ENCODE data around the gene SORL1-AS1.

Gene SORL1-AS1

DNA sequence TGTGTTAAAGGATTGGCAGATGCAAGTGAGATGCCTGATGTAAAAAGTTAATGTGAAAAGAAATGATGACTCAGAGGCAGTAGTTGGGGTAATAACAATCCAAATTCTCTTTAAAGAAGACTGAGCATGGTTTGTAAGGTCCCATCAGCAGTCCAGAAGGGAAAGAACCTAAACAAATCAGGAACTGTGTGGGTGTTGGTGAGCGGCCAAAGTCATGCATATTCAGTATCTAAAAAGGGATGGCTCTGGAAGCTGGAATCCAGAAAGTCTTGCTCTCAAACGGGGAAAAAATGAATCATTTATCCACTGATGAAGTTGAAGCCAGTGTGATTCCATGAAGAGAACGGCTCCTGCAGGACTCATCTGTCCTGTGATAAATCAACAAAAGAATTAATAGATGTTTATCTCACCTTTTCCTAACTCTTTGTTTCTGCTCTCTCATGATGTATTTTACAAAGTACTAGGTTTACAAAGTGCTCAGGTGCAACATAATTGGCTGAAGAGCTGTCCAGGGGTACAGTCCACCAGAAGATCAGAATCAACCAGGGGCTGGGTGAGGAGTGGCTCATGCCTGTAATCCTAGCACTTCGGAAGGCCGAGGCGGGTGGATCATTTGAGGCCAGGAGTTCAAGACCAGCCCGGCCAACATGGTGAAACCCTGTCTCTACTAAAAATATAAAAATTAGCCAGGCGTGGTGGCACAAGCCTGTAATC lies 20.5 kb upstream of the SORL1-AS1 start:
- H3K4ac ChIP-seq (ENCODE audit: low read depth, low read length): no peak overlapping the region
- TF ChIP-seq, protein P1, sequence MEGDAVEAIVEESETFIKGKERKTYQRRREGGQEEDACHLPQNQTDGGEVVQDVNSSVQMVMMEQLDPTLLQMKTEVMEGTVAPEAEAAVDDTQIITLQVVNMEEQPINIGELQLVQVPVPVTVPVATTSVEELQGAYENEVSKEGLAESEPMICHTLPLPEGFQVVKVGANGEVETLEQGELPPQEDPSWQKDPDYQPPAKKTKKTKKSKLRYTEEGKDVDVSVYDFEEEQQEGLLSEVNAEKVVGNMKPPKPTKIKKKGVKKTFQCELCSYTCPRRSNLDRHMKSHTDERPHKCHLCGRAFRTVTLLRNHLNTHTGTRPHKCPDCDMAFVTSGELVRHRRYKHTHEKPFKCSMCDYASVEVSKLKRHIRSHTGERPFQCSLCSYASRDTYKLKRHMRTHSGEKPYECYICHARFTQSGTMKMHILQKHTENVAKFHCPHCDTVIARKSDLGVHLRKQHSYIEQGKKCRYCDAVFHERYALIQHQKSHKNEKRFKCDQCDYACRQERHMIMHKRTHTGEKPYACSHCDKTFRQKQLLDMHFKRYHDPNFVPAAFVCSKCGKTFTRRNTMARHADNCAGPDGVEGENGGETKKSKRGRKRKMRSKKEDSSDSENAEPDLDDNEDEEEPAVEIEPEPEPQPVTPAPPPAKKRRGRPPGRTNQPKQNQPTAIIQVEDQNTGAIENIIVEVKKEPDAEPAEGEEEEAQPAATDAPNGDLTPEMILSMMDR (conservative IDR thresholded peaks at IDR 0.05): no peak
- H3K18ac ChIP-seq (ENCODE audit: insufficient read length, low read depth, low read length): no peak overlapping the region
- no peak overlapping the region for H3K4me2 ChIP-seq (ENCODE audit: insufficient read depth, insufficient read length, low read length)
- no peak overlapping the region for H2BK120ac ChIP-seq (ENCODE audit: low read depth, low read length, poor library complexity, severe bottlenecking)
- H3T11ph ChIP-seq (ENCODE audit: low read length): no peak overlapping the region
- no peak overlapping the region for H2BK5ac ChIP-seq (ENCODE audit: insufficient read length, low read length)
- H3K9me3 Mint-ChIP-seq: no peaks in the 10 kb centered on the region
- H4K8ac ChIP-seq (replicated peaks; ENCODE audit: insufficient read length, low read depth, low read length): no peak overlapping the region
- H4K5ac ChIP-seq (ENCODE audit: insufficient read length, low read depth, low read length): no peak overlapping the region
- H4K20me1 ChIP-seq (ENCODE audit: control insufficient read depth, insufficient read depth, insufficient read length): no peaks in the 10 kb centered on the region
- H3K4me1 Mint-ChIP-seq: peaks cover 50 to 58% of the 10 kb centered on the region in 2 experiments
- H3K56ac ChIP-seq (ENCODE audit: insufficient read length, low read depth, low read length): no peak overlapping the region
- H3K9ac ChIP-seq (ENCODE audit: extremely low read depth, insufficient read length, low read length): no peak overlapping the region
- WGBS (ENCODE audit: extremely low coverage, insufficient read length, low lambda C conversion rate): no CpG with 5 or more reads among the region's 8 CpGs
- no peak overlapping the region for H2AK5ac ChIP-seq (ENCODE audit: insufficient read length, low read length)
- no peak overlapping the region for H2BK15ac ChIP-seq (ENCODE audit: low read depth, low read length)
- no peak overlapping the region for H4K91ac ChIP-seq (ENCODE audit: insufficient read length, low read depth, low read length)
- H3K79me2 ChIP-seq (ENCODE audit: insufficient read depth, low read length): peaks cover 2% of the 10 kb centered on the region; the same call in 1 of the 2 replicates
- no peak overlapping the region for H3K14ac ChIP-seq (ENCODE audit: insufficient read depth, low read length)
- no peak for DNase-seq
- no peaks in the 10 kb centered on the region for H3K27me3 Mint-ChIP-seq (ENCODE audit: low read depth)
- H3K27ac ChIP-seq (ENCODE audit: insufficient read length, low read depth, low read length): no peak overlapping the region
- no peaks in the 10 kb centered on the region for H3K9me3 ChIP-seq (ENCODE audit: control insufficient read depth, low read depth, low read length)
- H3K27ac Mint-ChIP-seq: peak overlapping the region in 2 of 3 experiments; percentile 49 to 86; a peak in 4 of 7 replicates
- peaks cover 17 to 59% (median 34%) of the 10 kb centered on the region in 3 experiments for H3K36me3 Mint-ChIP-seq (ENCODE audit: insufficient read depth in 1 of 3, low read depth in 3 of 3)
- H3K4me1 ChIP-seq (ENCODE audit: insufficient read depth, low read length): peaks cover 12% of the 10 kb centered on the region
- no peak overlapping the region for H3K4me3 Mint-ChIP-seq
- H2AFZ ChIP-seq (ENCODE audit: low read length): no peak overlapping the region
- H3K23me2 ChIP-seq (ENCODE audit: insufficient read length, low read depth, low read length, poor library complexity, severe bottlenecking): no peaks in the 10 kb centered on the region
- H2BK20ac ChIP-seq (ENCODE audit: low read depth, low read length, poor library complexity, severe bottlenecking): no peak overlapping the region
- H3K27me3 ChIP-seq (ENCODE audit: insufficient read depth, low read length): no peaks in the 10 kb centered on the region
- no peak overlapping the region for H2BK12ac ChIP-seq (ENCODE audit: insufficient read length, low read depth, low read length)
- H3K23ac ChIP-seq (ENCODE audit: insufficient read length, low read depth, low read length): no peak overlapping the region
- peaks cover 2% of the 10 kb centered on the region for H3K79me1 ChIP-seq (ENCODE audit: insufficient read depth, low read depth, low read length, poor library complexity, severe bottlenecking)
